SK-N-SH treated with all-trans-retinoic acid at 6 μM for 48 hours (cell line): ENCODE results near the gene LMNTD2.

Experiments
- BACH2 ChIP-seq: fragments of 250-450 bp; sonication (Bioruptor Pico); IDR thresholded peaks from 2 replicates; pipeline ENCODE4 v1.9.0; 2021; ENCODE audit warnings: mild to moderate bottlenecking, borderline replicate concordance
- CSRNP3 ChIP-seq: fragments of 250-450 bp; sonication (Bioruptor Pico); IDR thresholded peaks from 2 replicates; pipeline ENCODE4 v1.5.1; 2021; ENCODE audit warnings: mild to moderate bottlenecking, moderate library complexity
- GLIS3 ChIP-seq: fragments of 250-450 bp; sonication (Bioruptor Pico); IDR thresholded peaks from 2 replicates; pipeline ENCODE4 v1.5.0; 2020; ENCODE audit warnings: mild to moderate bottlenecking, moderate library complexity
- PATZ1 ChIP-seq: fragments of 250-450 bp; sonication (Bioruptor Pico); IDR thresholded peaks from 2 replicates; pipeline ENCODE4 v1.8.0; 2020; ENCODE audit warnings: mild to moderate bottlenecking, moderate library complexity, borderline replicate concordance
- RARB ChIP-seq: fragments of 250-450 bp; sonication (Bioruptor Pico); IDR thresholded peaks from 2 replicates; pipeline ENCODE4 v1.8.0; 2021; ENCODE audit warnings: mild to moderate bottlenecking, moderate library complexity
- SNAI2 ChIP-seq: fragments of 250-450 bp; sonication (Bioruptor Pico); IDR thresholded peaks from 2 replicates; pipeline ENCODE4 v1.5.0; 2020; ENCODE audit warnings: mild to moderate bottlenecking, moderate library complexity
- ZFP3 ChIP-seq: fragments of 250-450 bp; sonication (Bioruptor Pico); IDR thresholded peaks from 2 replicates; pipeline ENCODE4 v1.5.0; 2020; ENCODE audit warnings: mild to moderate bottlenecking, moderate library complexity
- ZNF565 ChIP-seq: fragments of 450-650 bp; formaldehyde crosslinking; conservative IDR thresholded peaks from 2 replicates; pipeline ENCODE4 v1.5.0; 2020; ENCODE audit warnings: low read depth, mild to moderate bottlenecking, moderate library complexity
- ZNF70 ChIP-seq: fragments of 450-650 bp; formaldehyde crosslinking; IDR thresholded peaks from 2 replicates; pipeline ENCODE4 v1.5.0; 2020; ENCODE audit warnings: mild to moderate bottlenecking, moderate library complexity
- TF ChIP-seq, protein P1 (sequence below): fragments of 250-450 bp; sonication (Bioruptor Pico); IDR thresholded peaks from 2 replicates; pipeline ENCODE4 v1.5.1; 2020; ENCODE audit warnings: low read depth, mild to moderate bottlenecking, moderate library complexity

DNA sequence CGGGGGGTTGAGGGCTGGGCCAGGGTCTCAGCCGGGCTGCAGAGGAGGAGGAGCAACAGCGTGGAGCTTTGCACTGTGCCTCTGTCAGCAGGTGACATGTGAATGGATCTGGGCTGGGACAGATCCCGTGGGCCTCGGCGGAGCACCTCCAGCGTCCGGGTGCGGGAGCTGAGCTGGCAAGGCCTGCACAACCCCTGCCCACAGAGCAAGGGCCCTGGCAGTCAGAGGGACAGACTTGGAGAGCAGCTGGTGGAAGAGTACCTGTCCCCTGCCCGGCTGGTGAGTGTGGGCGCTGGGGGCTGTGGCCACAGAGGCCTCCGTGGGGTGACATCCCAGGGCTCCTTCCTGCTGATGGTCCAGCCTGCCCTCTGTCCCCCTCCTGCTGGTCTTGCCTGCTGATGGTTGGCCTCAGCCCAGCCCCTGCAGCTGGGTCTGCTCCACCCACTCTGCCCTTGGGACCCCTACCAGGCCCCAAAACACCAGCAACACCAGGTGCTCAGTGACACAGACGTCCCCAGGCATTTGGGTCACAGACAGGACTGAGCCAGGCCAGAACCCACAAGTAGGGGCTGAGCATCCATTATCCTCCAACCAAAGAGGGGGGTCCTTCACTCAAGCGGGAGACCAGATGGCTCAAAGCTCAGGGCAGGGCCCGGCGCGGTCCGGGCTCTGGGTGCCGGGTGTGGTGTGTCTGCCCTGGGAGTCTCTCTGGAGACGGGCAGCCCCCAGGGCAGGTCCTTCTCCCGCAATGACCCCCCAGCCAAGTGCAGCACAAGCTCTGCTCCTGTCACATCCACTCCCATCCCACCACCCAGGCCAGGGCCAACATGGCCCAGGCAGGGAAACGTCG lies 19.7 kb downstream of the LMNTD2 start:
- no peak for TF ChIP-seq SNAI2 (CRISPR knock-in tag)
- TF ChIP-seq ZFP3 (CRISPR knock-in tag) = no peak
- TF ChIP-seq CSRNP3 (CRISPR knock-in tag) = no peak
- no peak for TF ChIP-seq ZNF565
- no peak for TF ChIP-seq PATZ1
- TF ChIP-seq, protein P1, sequence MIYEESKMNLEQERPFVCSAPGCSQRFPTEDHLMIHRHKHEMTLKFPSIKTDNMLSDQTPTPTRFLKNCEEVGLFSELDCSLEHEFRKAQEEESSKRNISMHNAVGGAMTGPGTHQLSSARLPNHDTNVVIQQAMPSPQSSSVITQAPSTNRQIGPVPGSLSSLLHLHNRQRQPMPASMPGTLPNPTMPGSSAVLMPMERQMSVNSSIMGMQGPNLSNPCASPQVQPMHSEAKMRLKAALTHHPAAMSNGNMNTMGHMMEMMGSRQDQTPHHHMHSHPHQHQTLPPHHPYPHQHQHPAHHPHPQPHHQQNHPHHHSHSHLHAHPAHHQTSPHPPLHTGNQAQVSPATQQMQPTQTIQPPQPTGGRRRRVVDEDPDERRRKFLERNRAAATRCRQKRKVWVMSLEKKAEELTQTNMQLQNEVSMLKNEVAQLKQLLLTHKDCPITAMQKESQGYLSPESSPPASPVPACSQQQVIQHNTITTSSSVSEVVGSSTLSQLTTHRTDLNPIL (CRISPR knock-in tag) = no peak
- TF ChIP-seq RARB (CRISPR knock-in tag) = no peak
- no peak for TF ChIP-seq BACH2
- TF ChIP-seq GLIS3 (CRISPR knock-in tag) = no peak
- TF ChIP-seq ZNF70 (CRISPR knock-in tag) = no peak
